Chondrocyte (in vitro differentiated cells): ENCODE data around the gene RHOT2. TPM values are rescaled to one million over a fixed set of nuclear protein-coding genes. Genes with fewer than 3 reads are reported as not detected.

Experiments used
- DNase-seq: peaks from one replicate; pipeline ENCODE4 v3.0.0; 2021; ENCODE audit warnings: mixed read lengths, low spot score
- H3K27ac Mint-ChIP-seq: one replicate; pipeline ENCODE4 v1.8.0; 2021; ENCODE audit warnings: mild to moderate bottlenecking, moderate library complexity, mixed read lengths; ENCODE audit not compliant: unreplicated experiment
- H3K27me3 Mint-ChIP-seq: 2 replicates; pipeline ENCODE4 v1.8.0; 2021; ENCODE audit warnings: low read depth, mixed read lengths
- H3K36me3 Mint-ChIP-seq: 2 replicates; pipeline ENCODE4 v1.8.0; 2021; ENCODE audit warnings: low read depth, mixed read lengths
- H3K4me1 Mint-ChIP-seq: 2 replicates; pipeline ENCODE4 v1.8.0; 2021; ENCODE audit warnings: low read depth, mild to moderate bottlenecking, mixed read lengths
- H3K4me3 Mint-ChIP-seq: one replicate; pipeline ENCODE4 v1.8.0; 2021; ENCODE audit warnings: mild to moderate bottlenecking, moderate library complexity, mixed read lengths; ENCODE audit not compliant: unreplicated experiment
- H3K9me3 Mint-ChIP-seq: 2 replicates; pipeline ENCODE4 v1.8.0; 2021; ENCODE audit warnings: low read depth, mixed read lengths
- CTCF ChIP-seq: fragments of 200-600 bp; sonication (generic); IDR thresholded peaks from 2 replicates; pipeline ENCODE4 v1.5.0; 2021; ENCODE audit warnings: antibody characterized with exemption, mild to moderate bottlenecking, moderate library complexity
- total RNA-seq: library from RNA; stranded (reverse); gene quantifications from 3 replicates; pipeline ENCODE4 v1.2.1, GENCODE V29; 2021

Gene RHOT2
- total RNA-seq, 1 donor from 2014 or later = 101 TPM

GRCh38 chr16:630815-631405 is 37.0 kb upstream of the RHOT2 start, which contains the start of gene WFIKKN1:
Gene WFIKKN1 (plus strand): TSS chr16:630985. CDS start chr16:631254, 269 bp downstream.
- Mint-ChIP-seq H3K27me3 (no peaks in the 10 kb centered on the region), H3K36me3 (peaks cover 2% of the 10 kb centered on the region), H3K4me1 (peaks cover 30% of the 10 kb centered on the region), H3K27ac (no peak within 1 kb of the TSS), H3K9me3 (no peaks in the 10 kb centered on the region), H3K4me3 (no peak within 1 kb of the TSS)
- TF ChIP-seq CTCF = no peak
- no peak for DNase-seq

GRCh38 chr16:631808-632358 is 36.0 kb upstream of the RHOT2 start:
- H3K36me3 Mint-ChIP-seq = no peaks in the 10 kb centered on the region
- H3K27ac Mint-ChIP-seq = no peak overlapping the region
- no peak overlapping the region for H3K4me3 Mint-ChIP-seq
- H3K27me3 Mint-ChIP-seq = no peaks in the 10 kb centered on the region
- DNase-seq = no peak
- H3K9me3 Mint-ChIP-seq = no peaks in the 10 kb centered on the region
- peaks cover 27% of the 10 kb centered on the region for H3K4me1 Mint-ChIP-seq
- TF ChIP-seq CTCF = no peak

GRCh38 chr16:632486-633335 is 35.2 kb upstream of the RHOT2 start:
- no peak overlapping the region for H3K4me3 Mint-ChIP-seq
- H3K4me1 Mint-ChIP-seq = peaks cover 19% of the 10 kb centered on the region
- H3K27ac Mint-ChIP-seq = no peak overlapping the region
- no peaks in the 10 kb centered on the region for H3K9me3 Mint-ChIP-seq
- no peaks in the 10 kb centered on the region for H3K27me3 Mint-ChIP-seq
- H3K36me3 Mint-ChIP-seq = no peaks in the 10 kb centered on the region
- no peak for TF ChIP-seq CTCF
- no peak for DNase-seq

- TF ChIP-seq CTCF = no peak
- no peaks in the 10 kb centered on the region for H3K36me3 Mint-ChIP-seq
- H3K4me1 Mint-ChIP-seq = peaks cover 13% of the 10 kb centered on the region
- no peaks in the 10 kb centered on the region for H3K9me3 Mint-ChIP-seq
- H3K4me3 Mint-ChIP-seq = no peak overlapping the region
- DNase-seq = no peak
- no peak overlapping the region for H3K27ac Mint-ChIP-seq
- no peaks in the 10 kb centered on the region for H3K27me3 Mint-ChIP-seq
These were observed 34.4 kb upstream of the RHOT2 start for GRCh38 chr16:633336-634050.

GRCh38 chr16:634051-634670 is 33.8 kb upstream of the RHOT2 start:
- Mint-ChIP-seq H3K36me3 (no peaks in the 10 kb centered on the region), H3K4me3 (peak overlapping the region; percentile 42), H3K27ac (no peak overlapping the region), H3K9me3 (no peaks in the 10 kb centered on the region), H3K4me1 (peaks cover 11% of the 10 kb centered on the region), H3K27me3 (no peaks in the 10 kb centered on the region)
- no peak for TF ChIP-seq CTCF
- DNase-seq = no peak
